SW480 (cell line): Measurements from ENCODE around the gene CATSPER1.

Experiments
- DNase-seq: peaks from one replicate; pipeline ENCODE4 v3.0.0-alpha.2; 2016; ENCODE audit warnings: low spot score

The CATSPER1 gene

DNA sequence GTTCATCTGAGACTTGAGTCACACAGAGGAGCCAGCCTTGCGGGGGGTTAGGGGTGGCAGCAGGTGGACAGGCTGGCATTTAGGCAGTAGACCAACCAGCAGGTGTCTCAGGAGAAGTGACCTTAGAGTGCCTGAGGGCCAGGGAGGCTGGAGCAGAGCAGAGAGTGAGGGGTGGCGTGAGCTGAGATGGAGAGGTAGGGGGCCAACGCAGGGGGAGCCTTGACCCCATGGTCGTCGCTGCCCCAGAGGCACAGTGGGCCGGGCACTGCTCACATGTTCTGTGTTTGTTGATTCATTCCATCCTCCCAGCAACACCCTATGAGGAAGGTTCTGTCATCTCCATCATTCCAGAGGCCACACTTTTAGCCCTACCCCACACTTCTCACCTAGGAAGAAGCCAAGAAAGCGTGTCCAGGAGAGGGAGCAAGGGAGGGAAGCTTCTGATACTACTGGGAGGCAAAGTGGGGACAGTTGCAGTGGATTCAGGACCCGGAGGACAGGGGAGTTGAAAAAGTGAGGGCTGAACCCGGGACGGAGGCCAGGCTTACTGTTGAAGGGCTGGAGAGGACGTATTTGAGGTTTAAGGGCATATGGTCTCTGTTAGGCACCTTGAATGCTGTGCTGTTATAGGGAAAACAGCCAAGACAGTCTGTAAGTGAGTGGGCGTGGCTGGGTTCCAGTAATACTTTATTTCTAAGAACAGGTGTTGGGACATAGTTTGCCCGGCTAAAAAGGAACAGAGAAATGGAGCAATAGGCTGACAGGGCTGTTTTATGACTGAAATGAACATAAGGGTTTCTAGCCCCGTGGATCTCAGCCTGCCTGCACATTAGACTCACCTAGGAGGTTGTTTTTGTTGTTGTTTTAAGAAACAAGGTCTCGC is 57.4 kb downstream of the CATSPER1 start:
- DNase-seq: no peak

DNA sequence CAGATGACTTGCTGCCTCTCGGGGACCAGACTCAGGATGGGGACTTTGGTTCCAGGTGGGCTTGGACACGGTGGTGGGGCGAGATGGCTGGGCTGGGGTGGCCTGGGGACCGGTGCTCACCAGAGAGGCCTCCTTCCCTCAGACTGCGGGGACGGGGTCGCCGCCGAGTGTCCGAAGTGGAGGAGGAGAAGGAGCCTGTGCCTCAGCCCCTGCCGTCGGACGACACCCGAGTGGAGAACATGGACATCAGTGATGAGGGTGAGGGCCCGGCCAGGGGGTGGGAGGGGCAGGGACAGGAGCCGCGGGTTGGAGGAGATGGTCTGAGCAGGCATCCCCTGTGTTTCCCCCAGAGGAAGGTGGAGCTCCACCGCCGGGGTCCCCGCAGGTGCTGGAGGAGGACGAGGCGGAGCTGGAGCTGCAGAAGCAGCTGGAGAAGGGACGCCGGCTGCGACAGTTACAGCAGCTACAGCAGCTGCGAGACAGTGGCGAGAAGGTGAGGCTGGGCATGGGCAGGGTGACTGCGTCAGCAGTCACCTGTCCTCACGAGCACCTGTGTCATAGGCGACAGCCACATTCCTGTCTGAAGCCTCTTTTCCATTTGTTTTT is 58.8 kb downstream of the CATSPER1 start:
- no peak for DNase-seq
